GM19397 (cell line): ENCODE measurements around the gene ADGRG2.
"Not testable (repeated sequence)": the region's sequence is repeated elsewhere in the genome, so short reads cannot be mapped to it uniquely, and the experiment has no call there.

Source experiments
- ATAC-seq: cut with Tn5 transposase; IDR thresholded peaks from one replicate; pipeline ENCODE4 v1.9.1; 2021; ENCODE audit warnings: mild to moderate bottlenecking, moderate library complexity; ENCODE audit not compliant: unreplicated experiment

ADGRG2 gene

GRCh38 chrX:19085666-19086065 lies 36.6 kb downstream of the ADGRG2 start:
- ATAC-seq: no peak

DNA sequence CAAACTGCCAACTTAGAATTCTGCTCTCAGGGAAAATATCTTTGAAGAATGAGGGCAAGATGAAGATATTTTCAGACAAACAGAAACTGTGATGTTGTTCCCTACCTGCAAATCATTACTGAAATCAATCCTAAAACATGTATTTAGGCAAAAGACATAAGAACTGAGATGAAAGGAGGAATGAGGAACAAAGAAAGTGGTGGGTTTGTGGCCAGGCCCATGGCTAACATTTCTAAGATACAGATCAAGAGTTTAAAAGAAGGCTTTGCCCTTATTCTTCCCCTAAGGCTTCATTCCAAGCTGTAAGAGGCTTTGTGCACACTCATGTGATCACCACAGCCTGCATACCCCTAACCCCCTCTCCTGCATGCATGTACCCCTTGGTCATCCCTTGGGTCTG lies 46.5 kb downstream of the ADGRG2 start:
- ATAC-seq: no peak

GRCh38 chrX:19072372-19072771 lies 49.9 kb downstream of the ADGRG2 start:
- no peak for ATAC-seq

DNA sequence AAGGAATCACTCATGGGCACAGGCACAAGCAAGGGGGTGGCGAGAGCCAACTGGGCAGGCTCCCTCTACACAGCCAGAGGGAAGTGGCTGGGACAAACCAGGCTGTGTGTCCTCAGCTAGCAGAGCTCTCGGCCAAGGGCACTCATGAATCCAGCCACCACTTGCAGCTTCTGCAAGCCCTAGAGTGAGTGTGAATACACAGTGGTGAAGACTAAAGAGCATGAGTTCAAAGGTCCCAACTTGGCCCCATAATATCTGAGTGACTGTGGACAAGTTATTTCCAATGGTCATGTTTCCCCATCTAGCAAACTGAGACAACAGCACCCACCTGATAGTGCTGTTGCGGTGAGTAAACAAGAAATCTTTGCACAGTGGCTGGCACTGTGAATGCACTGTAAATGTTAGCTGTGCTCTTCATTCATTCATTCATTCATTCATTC lies 51.7 kb downstream of the ADGRG2 start:
- ATAC-seq: no peak

DNA sequence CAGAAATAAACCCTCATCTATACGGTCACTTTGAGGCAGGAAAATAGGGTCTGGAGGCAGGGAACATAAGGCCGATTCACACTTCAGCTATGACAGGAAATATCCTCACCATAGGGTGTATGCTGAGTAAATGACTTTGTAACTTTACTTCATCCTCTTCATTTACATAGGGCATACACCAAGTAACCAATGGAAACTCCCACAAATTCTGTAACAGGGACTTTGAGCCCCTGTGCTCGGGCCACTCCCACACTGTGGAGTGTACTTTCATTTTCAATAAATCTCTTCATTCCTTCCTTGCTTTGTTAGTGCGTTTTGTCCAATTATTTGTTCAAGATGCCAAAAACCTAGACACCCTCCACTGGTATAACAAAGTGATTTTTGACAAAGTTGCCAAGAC lies 55.3 kb downstream of the ADGRG2 start:
- not testable (repeated sequence) for ATAC-seq

DNA sequence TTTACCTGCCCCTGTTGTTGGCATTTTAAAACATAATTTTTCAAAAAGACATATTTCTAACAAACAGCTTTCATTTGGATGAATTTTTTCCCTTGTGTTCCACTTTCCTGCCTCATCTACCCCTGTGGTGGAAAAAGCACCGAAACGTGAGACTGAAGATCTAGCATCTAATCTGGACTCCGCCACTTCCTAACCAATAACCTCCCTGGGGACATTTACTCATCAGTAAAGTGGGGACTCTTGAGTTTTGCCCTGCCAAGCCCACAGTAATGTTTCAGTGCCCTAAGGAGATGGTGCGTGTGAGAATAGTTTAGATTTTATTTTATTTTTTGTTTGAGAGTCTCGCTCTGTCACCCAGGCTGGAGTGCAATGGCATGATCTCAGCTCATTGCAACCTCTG lies 56.7 kb downstream of the ADGRG2 start:
- no peak for ATAC-seq

GRCh38 chrX:19064175-19064574 lies 58.1 kb downstream of the ADGRG2 start:
- no peak for ATAC-seq

DNA sequence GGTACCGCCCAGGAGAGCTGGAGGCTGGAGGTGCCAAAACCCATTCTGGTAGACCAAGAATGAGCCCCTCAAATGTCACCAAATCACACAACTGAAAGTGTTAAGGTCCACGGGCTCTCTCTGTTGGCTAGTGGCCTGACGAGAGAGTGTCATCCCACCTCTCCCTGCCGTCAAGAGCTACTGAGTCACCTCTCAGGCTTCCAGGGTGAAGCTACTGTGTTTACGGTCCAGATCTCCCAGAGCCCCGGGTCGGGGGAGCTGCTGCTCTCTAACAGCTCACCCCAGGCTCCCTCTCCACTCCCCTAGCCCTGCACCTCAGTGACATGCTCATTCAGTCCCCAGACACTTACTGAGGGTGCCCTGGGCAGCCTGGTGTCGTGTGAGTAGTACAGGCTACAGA lies 59.2 kb downstream of the ADGRG2 start:
- no peak for ATAC-seq

GRCh38 chrX:19059067-19059466 lies 63.2 kb downstream of the ADGRG2 start:
- no peak for ATAC-seq

DNA sequence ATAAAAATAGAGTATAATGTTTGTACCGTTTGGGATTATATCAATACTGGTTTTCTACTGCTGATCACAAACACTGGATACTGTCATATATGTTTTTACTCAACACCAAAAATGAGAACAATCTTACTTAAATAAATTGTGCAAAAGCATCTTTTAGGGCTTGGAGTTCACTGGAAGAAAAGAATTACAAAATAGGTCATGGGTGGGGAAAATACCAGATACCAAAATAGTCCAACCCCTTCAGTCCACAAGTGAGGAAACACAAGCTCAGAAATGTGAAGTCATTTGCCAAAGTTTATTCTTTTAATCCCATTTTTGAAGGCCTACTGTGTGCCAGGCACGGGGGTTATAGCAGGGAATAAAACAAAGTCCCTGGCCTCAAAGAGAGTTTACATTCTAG lies 64.4 kb downstream of the ADGRG2 start:
- ATAC-seq: no peak

DNA sequence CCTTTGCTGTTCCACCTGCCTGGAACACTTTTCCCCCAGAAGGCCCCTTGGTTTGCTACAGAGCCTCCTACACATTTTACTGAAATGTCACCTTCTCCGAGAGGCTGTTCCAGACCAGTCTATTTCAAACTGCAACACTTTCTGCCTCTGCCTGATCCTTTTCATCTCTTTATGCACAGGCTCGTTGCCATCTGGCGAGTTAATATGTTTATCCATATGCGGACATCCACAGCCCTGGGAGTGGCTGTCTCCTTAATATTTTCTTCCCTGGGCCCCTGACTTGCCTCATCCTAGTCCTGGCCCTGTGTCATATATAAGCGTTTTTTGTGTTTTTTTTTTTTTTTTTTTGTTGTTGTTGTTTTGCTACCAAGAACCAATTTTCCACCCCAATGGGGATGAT lies 73.2 kb downstream of the ADGRG2 start:
- no peak for ATAC-seq

DNA sequence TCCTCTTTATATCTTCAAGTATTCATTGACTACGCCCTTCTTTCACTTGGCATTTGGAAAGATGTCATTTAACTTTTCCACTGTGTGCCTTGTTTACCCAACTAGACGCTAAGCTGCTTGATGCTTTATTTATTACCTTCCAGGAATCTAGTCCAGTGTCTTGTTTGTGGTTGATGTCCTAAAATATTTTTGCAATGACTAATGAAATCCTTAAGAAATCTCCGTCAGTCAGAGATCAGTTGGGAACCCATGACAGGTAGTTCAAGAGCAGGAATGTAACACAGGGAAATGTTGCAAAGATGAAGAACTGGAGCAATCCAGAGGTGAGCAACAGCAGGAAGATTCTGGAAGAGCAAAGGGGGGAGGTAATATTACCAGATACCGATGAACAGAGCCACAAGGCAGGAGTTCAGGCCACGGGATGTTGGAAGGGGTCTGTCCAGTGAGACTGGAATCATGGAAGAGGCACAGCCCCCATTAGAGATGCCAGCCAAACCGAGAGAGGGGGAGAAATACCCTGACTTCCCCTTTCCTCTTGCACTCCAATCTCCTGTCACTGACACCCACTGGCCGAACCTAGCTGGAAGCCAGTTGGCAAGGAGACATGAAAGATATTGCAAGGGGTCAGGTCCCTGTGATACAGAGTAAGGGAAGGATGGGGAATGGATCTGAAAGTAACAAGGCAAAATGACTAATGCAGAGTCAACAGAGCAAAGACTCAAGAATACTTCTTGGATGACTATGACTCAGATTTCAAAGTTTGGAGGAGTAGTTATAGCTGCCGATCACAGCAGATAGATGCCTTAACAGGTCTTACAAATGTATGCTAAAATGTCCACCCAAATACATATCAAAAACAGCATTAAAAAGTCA lies 75.7 kb downstream of the ADGRG2 start:
- ATAC-seq: no peak

- ATAC-seq: no peak
Measured at GRCh38 chrX:19040373-19040772, 81.9 kb downstream of the ADGRG2 start.

- ATAC-seq: no peak
Measured at GRCh38 chrX:19034025-19034424, 88.2 kb downstream of the ADGRG2 start.

- no peak for ATAC-seq
Measured at GRCh38 chrX:19030805-19031204, 91.5 kb downstream of the ADGRG2 start.

DNA sequence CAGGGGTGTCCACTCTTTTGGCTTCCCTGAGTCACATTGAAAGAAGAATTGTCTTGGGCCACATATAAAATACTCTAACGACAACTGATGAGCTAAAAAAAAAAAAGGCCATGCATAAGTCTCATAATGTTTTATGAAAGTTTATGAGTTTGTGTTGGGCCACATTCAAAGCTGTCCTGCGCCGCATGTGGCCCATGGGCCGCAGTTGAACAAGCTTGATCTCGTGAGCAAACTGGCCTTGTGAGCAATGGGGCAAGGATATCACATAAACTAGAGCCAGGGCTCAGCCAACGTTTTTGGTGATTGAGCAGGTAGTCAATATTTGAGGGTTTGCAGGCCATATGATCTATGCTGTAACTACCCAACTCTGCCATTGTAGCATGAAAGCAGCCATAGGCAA lies 93.7 kb downstream of the ADGRG2 start:
- ATAC-seq: no peak

- ATAC-seq: no peak
Measured at GRCh38 chrX:19024366-19024765, 97.9 kb downstream of the ADGRG2 start.

DNA sequence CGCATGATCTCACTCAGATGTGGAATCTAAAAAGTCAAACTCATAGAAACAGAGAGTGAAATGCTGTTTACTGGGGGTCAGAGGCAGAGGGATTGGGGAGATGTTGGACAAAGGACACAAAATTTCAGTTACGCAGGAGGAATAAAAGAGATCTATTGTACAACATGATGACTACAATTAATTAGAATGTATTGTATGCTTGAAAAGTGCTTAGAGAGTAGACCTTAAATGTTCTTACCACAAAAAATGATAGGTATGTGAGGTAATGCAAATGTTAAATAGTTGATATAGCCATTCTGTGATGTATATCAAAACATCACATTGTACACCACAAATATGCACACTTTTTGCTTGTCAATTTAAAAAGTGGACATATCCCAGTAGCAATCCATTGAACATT lies 102.3 kb downstream of the ADGRG2 start:
- no peak for ATAC-seq

DNA sequence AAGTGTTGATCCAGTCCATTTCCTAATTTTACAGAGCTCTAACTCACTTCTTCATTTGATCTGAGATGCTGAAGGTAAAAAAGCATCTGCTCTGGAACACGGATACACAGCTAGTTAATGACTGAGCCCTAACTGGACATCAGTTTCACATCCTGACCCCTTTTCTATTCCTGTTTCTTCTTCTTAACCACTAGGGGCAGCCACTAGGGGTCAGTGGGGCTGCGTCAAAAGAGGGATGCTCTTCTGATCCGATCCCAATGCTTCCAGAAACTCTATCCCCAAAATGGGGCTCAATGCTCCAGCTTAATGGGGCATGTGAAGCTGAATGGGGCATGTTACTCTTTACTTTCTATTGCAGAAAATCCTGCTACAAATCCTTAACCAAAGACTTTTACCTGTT lies 105.0 kb downstream of the ADGRG2 start:
- ATAC-seq: no peak

DNA sequence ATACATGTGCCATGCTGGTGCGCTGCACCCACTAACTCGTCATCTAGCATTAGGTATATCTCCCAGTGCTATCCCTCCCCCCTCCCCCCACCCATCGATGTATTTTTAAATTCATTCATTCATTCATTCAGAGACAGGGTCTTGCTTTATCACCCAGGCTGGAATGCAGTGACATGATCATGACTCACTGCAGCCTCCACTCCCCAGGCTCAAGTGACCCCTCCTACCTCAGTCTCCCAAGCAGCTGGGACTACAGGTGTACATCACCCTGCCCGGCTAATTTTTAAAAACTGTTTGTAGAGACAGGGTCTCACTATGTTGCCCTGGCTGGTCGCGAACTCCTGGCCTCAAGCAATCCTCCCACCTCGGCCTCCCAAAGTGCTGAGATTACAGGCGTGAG lies 105.7 kb downstream of the ADGRG2 start:
- not testable (repeated sequence) for ATAC-seq

- no peak for ATAC-seq
Measured at GRCh38 chrX:19007868-19008267, 114.4 kb downstream of the ADGRG2 start.

- ATAC-seq: no peak
Measured at GRCh38 chrX:19007011-19007410, 115.3 kb downstream of the ADGRG2 start.

GRCh38 chrX:19005909-19006308 lies 116.4 kb downstream of the ADGRG2 start:
- no peak for ATAC-seq
